HepG2 (cell line): Measurements from ENCODE around the gene STK31. TPM values are rescaled to one million over a fixed set of nuclear protein-coding genes. Genes with fewer than 3 reads are reported as not detected.

Experiments
- ATAC-seq: fragments of 200-7000 bp; cut with Tn5 transposase; 3 replicates; pipeline ENCODE4 v1.9.1; 2020; ENCODE audit warnings: mild to moderate bottlenecking, moderate library complexity
- BruUV-seq: library from RNA; stranded (reverse); fragments of 400-500 nt; replicated peaks from 2 replicates; lab custom pipeline; 2021; lab: Mats Ljungman, UMichigan
- CTCF ChIA-PET: fragments of 300-600 bp; formaldehyde crosslinking; extraction: SDS; loops from one replicate; lab custom pipeline; 2021; ENCODE audit warnings: low total read pairs, inconsistent platforms, low intra/inter-chr PET ratio; lab: Yijun Ruan, JAX
- POLR2A ChIA-PET: fragments of 350-600 bp; sonication (Branson Sonifier 250); formaldehyde crosslinking; loops from one replicate; lab custom pipeline; 2020; ENCODE audit warnings: antibody characterized with exemption, inconsistent platforms; lab: Yijun Ruan, JAX
- DNase-seq: peaks from one replicate; pipeline ENCODE4 v3.0.0-alpha.2; 2015; ENCODE audit warnings: low spot score
- FAIRE-seq: peaks from 3 replicates; lab custom pipeline; 2011; peaks lifted over from hg19 to GRCh38; lab: Jason Lieb, UNC
- H2AFZ ChIP-seq: one replicate; pipeline ENCODE4 v1.6.1; 2011; ENCODE audit warnings: low read length, inconsistent platforms
- H3K27ac ChIP-seq: fragments of 300-600 bp; 3 replicates; pipeline ENCODE4 v1.8.0; 2011; ENCODE audit warnings: mixed run types, mild to moderate bottlenecking, mixed read lengths, low read length, inconsistent platforms; ENCODE audit not compliant: insufficient read depth; ENCODE audit errors: extremely low read length
- H3K27me3 ChIP-seq, 2 experiments: fragments of 200-600 bp in 1 of 2; 2 replicates in 1 of 2; 3 replicates in 1 of 2; pipeline versions ENCODE4 v1.6.0 to v1.8.0; 2011; ENCODE audit warnings: low read length in 2 of 2, mild to moderate bottlenecking in 2 of 2, moderate library complexity in 2 of 2, inconsistent platforms in 1 of 2; ENCODE audit not compliant: insufficient read depth in 2 of 2, control insufficient read depth in 1 of 2
- H3K36me3 ChIP-seq, 2 experiments: fragments of 200-600 bp in 1 of 2; replicated peaks in 1 of 2; 2 replicates in 1 of 2; 3 replicates in 1 of 2; pipeline versions ENCODE4 v1.5.1 to v1.8.0; 2011; ENCODE audit warnings: low read length in 2 of 2, inconsistent platforms in 1 of 2; ENCODE audit not compliant: insufficient read depth in 2 of 2, control insufficient read depth in 1 of 2
- H3K4me1 ChIP-seq: 2 replicates; pipeline ENCODE4 v1.5.1; 2012; ENCODE audit warnings: low read length, inconsistent platforms; ENCODE audit not compliant: insufficient read depth
- H3K4me2 ChIP-seq: 2 replicates; pipeline ENCODE4 v1.6.0; 2011; ENCODE audit warnings: low read depth, low read length, inconsistent platforms
- H3K4me3 ChIP-seq, 3 experiments: fragments of 200-600 bp in 1 of 3; sonication (generic), shearing (Covaris generic) in 1 of 3; replicated peaks in 1 of 3; 2 replicates each; pipeline ENCODE4 v1.5.1; 2011 to 2016; ENCODE audit warnings: low read length in 3 of 3, inconsistent platforms in 2 of 3, low read depth in 2 of 3, mild to moderate bottlenecking in 2 of 3, control low read depth in 1 of 3, mixed read lengths in 1 of 3; ENCODE audit not compliant: insufficient read depth in 1 of 3
- H3K79me2 ChIP-seq: one replicate; pipeline ENCODE4 v1.6.1; 2011; ENCODE audit warnings: low read length, inconsistent platforms; ENCODE audit not compliant: insufficient read depth
- H3K9ac ChIP-seq: 2 replicates; pipeline ENCODE4 v1.6.0; 2011; ENCODE audit warnings: mild to moderate bottlenecking, low read depth, low read length, inconsistent platforms; ENCODE audit not compliant: insufficient read depth
- H3K9me3 ChIP-seq: 2 replicates; pipeline ENCODE4 v1.5.1; 2012; ENCODE audit warnings: mild to moderate bottlenecking, low read length
- H4K20me1 ChIP-seq: 2 replicates; pipeline ENCODE4 v1.6.0; 2011; ENCODE audit warnings: inconsistent platforms, mild to moderate bottlenecking, low read length, moderate library complexity; ENCODE audit not compliant: insufficient read depth
- FUBP1 ChIP-seq: sonication (generic); formaldehyde crosslinking; IDR thresholded peaks from 2 replicates; pipeline ENCODE4 v1.5.1; 2020; ENCODE audit warnings: missing genetic modification reagents, mild to moderate bottlenecking, borderline replicate concordance
- GATA4 ChIP-seq: sonication (generic); IDR thresholded peaks from 2 replicates; pipeline ENCODE4 v1.6.1; 2016; ENCODE audit warnings: antibody characterized with exemption, low read depth, borderline replicate concordance
- PHF20 ChIP-seq: sonication (generic); formaldehyde crosslinking; IDR thresholded peaks from 2 replicates; pipeline ENCODE4 v1.5.0; 2020; ENCODE audit warnings: mild to moderate bottlenecking, missing genetic modification reagents
- PREB ChIP-seq: sonication (generic); formaldehyde crosslinking; IDR thresholded peaks from 2 replicates; pipeline ENCODE4 v1.4.0; 2020; ENCODE audit warnings: missing genetic modification reagents
- SMARCC2 ChIP-seq: fragments of 450-650 bp; IDR thresholded peaks from 2 replicates; pipeline ENCODE4 v1.6.1; 2017; ENCODE audit warnings: antibody characterized with exemption, mild to moderate bottlenecking
- SP2 ChIP-seq: sonication (generic); formaldehyde crosslinking; IDR thresholded peaks from 2 replicates; pipeline ENCODE4 v1.5.1; 2020; ENCODE audit warnings: mild to moderate bottlenecking, missing genetic modification reagents
- ZGPAT ChIP-seq: IDR thresholded peaks from 2 replicates; pipeline ENCODE4 v1.6.1; 2016; ENCODE audit warnings: mild to moderate bottlenecking
- ZNF580 ChIP-seq: IDR thresholded peaks from 2 replicates; pipeline ENCODE4 v1.6.1; 2016; ENCODE audit warnings: low read depth, borderline replicate concordance
- WGBS: methylation state at CpG from one replicate; pipeline ENCODE4 v1.1.6; 2017; ENCODE audit warnings: low lambda C conversion rate; 5-methylcytosine and 5-hydroxymethylcytosine counted together
- in situ Hi-C: cut with HindIII; loops from 2 replicates; pipeline ENCODE4 v1.10.0; 2017; ENCODE audit warnings: low pct_unique_long_range_greater_than_20kb; ENCODE audit not compliant: extremely low pct_ligation_motif_present
- intact Hi-C: fragments of 100-400 bp; cut with micrococcal nuclease; formaldehyde crosslinking; loops from one replicate; pipeline ENCODE4 v1.10.0; 2022; ENCODE audit not compliant: unreplicated experiment
- polyA plus RNA-seq, 8 experiments: library from polyadenylated mRNA; depleted of rRNA in 3 of 8; stranded (reverse) in 7 of 8; unstranded in 1 of 8; fragments of >200 nt; fragmentation: Illumina TruSeq in 4 of 8; extraction: Trizol in 4 of 8; gene quantifications; 2 replicates each; pipeline versions ENCODE4 v1.2.1 to v1.2.3, GENCODE V29; 2011 to 2016; ENCODE audit warnings: low read depth in 4 of 8, missing spikeins in 1 of 8, mixed read lengths in 1 of 8; ENCODE audit not compliant: insufficient read depth in 1 of 8
- total RNA-seq, 5 experiments: library from RNA; depleted of rRNA; stranded (reverse); fragments of >200 nt; fragmentation: Illumina TruSeq; extraction: Trizol; gene quantifications; 2 replicates each; pipeline ENCODE4 v1.2.3, GENCODE V29; 2016; ENCODE audit warnings: low read depth in 1 of 5

The STK31 gene
- total and polyA plus RNA-seq, 2 of the 13 experiments (the other 11 are each of a cell fraction or from before 2014, with no cell fraction given), result not detected

- no peaks in the 10 kb centered on the region for H4K20me1 ChIP-seq
- intact Hi-C loops (no loop called here), in situ Hi-C loops (no loop called here)
- ATAC-seq (no peak), FAIRE-seq (no peak), DNase-seq (no peak)
- H3K4me2 ChIP-seq, result no peak overlapping the region
- H3K79me2 ChIP-seq, result no peaks in the 10 kb centered on the region
- H3K4me3 ChIP-seq, result no peak overlapping the region
- CTCF ChIA-PET, result no interaction called here
- no peak overlapping the region for H3K27ac ChIP-seq
- H3K4me1 ChIP-seq, result no peaks in the 10 kb centered on the region
- WGBS, result 39% methylated on average over 3 of the region's 3 CpGs
- H3K9ac ChIP-seq, result no peak overlapping the region
- BruUV-seq, result no TSS peak
- no peaks in the 10 kb centered on the region for H3K27me3 ChIP-seq
- H3K9me3 ChIP-seq, result no peaks in the 10 kb centered on the region
- H3K36me3 ChIP-seq, result no peaks in the 10 kb centered on the region
- TF ChIP-seq GATA4 (no peak), SP2 (CRISPR knock-in tag) (no peak), FUBP1 (CRISPR knock-in tag) (no peak), PHF20 (no peak), PREB (CRISPR knock-in tag) (no peak), SMARCC2 (no peak), ZGPAT (CRISPR knock-in tag) (no peak), ZNF580 (no peak)
- POLR2A ChIA-PET, result no interaction called here
- no peak overlapping the region for H2AFZ ChIP-seq
Observed at GRCh38 chr7:23787272-23787671, 77.3 kb downstream of the STK31 start.
